IMR-90 (cell line): ENCODE results near the gene LGALS3. TPM values are rescaled to one million over a fixed set of nuclear protein-coding genes. Genes with fewer than 3 reads are reported as not detected.

Source experiments
- ATAC-seq: fragments of 200-7000 bp; cut with Tn5 transposase; 2 replicates; pipeline ENCODE4 v1.9.1; 2020; ENCODE audit warnings: low read depth, mild to moderate bottlenecking, moderate library complexity
- BruUV-seq: library from RNA; stranded (reverse); fragments of 400-500 nt; replicated peaks from 2 replicates; lab custom pipeline; 2021; lab: Mats Ljungman, UMichigan
- CTCF ChIA-PET: fragments of 300-600 bp; formaldehyde crosslinking; extraction: SDS; loops from one replicate; lab custom pipeline; 2021; ENCODE audit warnings: antibody characterized with exemption; lab: Yijun Ruan, JAX
- POLR2A ChIA-PET: fragments of 300-600 bp; sonication (Branson Sonifier 250); formaldehyde crosslinking; loops from one replicate; lab custom pipeline; 2022; ENCODE audit warnings: antibody characterized with exemption; ENCODE audit not compliant: unreplicated experiment; lab: Charles Lee
- DNase-seq: peaks from one replicate; pipeline ENCODE4 v3.0.0; 2013
- H2AFZ ChIP-seq: replicated peaks from 2 replicates; pipeline ENCODE3; 2013; ENCODE audit warnings: low read length, mild to moderate bottlenecking; ENCODE audit not compliant: poor library complexity
- H2AK5ac ChIP-seq: 2 replicates; pipeline ENCODE4 v1.6.1; 2013; ENCODE audit warnings: low read depth, low read length, inconsistent platforms
- H2AK9ac ChIP-seq: replicated peaks from 2 replicates; pipeline ENCODE3; 2013; ENCODE audit warnings: mild to moderate bottlenecking, low read depth, low read length, moderate library complexity; ENCODE audit not compliant: poor library complexity
- H2BK120ac ChIP-seq: 2 replicates; pipeline ENCODE4 v1.6.1; 2013; ENCODE audit warnings: low read depth, low read length, inconsistent platforms
- H2BK15ac ChIP-seq: 3 replicates; pipeline ENCODE4 v1.6.1; 2013; ENCODE audit warnings: low read depth, low read length, inconsistent platforms
- H2BK20ac ChIP-seq: 2 replicates; pipeline ENCODE4 v1.6.1; 2013; ENCODE audit warnings: low read depth, mild to moderate bottlenecking, inconsistent platforms, low read length, moderate library complexity
- H2BK5ac ChIP-seq: 2 replicates; pipeline ENCODE4 v1.6.1; 2013; ENCODE audit warnings: mild to moderate bottlenecking, low read depth, low read length, inconsistent platforms; ENCODE audit not compliant: poor library complexity, severe bottlenecking
- H3K14ac ChIP-seq: replicated peaks from 2 replicates; pipeline ENCODE4 v1.6.1; 2013; ENCODE audit warnings: low read depth, low read length, inconsistent platforms
- H3K18ac ChIP-seq: 2 replicates; pipeline ENCODE4 v1.6.1; 2013; ENCODE audit warnings: low read depth, low read length, control low read depth
- H3K23ac ChIP-seq: 2 replicates; pipeline ENCODE4 v1.6.1; 2013; ENCODE audit warnings: low read depth, low read length, inconsistent platforms
- H3K27ac ChIP-seq: 2 replicates; pipeline ENCODE4 v1.5.1; 2013; ENCODE audit warnings: mild to moderate bottlenecking, control low read depth, low read length; ENCODE audit not compliant: insufficient read depth
- H3K27me3 ChIP-seq: 2 replicates; pipeline ENCODE4 v1.6.1; 2013; ENCODE audit warnings: low read length; ENCODE audit not compliant: control insufficient read depth, insufficient read depth
- H3K36me3 ChIP-seq: 2 replicates; pipeline ENCODE4 v1.6.1; 2013; ENCODE audit warnings: low read length, mixed read lengths; ENCODE audit not compliant: control insufficient read depth, insufficient read depth
- H3K4ac ChIP-seq: 2 replicates; pipeline ENCODE4 v1.6.1; 2013; ENCODE audit warnings: low read depth, low read length, inconsistent platforms
- H3K4me1 ChIP-seq: 2 replicates; pipeline ENCODE4 v1.6.1; 2013; ENCODE audit warnings: low read length, mixed read lengths; ENCODE audit not compliant: control insufficient read depth, insufficient read depth
- H3K4me2 ChIP-seq: 2 replicates; pipeline ENCODE4 v1.6.1; 2013; ENCODE audit warnings: low read depth, mild to moderate bottlenecking, control low read depth, low read length, moderate library complexity
- H3K4me3 ChIP-seq: 2 replicates; pipeline ENCODE4 v1.5.1; 2013; ENCODE audit warnings: low read depth, mild to moderate bottlenecking, control low read depth, low read length, moderate library complexity; ENCODE audit not compliant: insufficient read depth
- H3K56ac ChIP-seq: 2 replicates; pipeline ENCODE4 v1.6.1; 2013; ENCODE audit warnings: low read length, inconsistent platforms; ENCODE audit not compliant: insufficient read depth; ENCODE audit errors: extremely low read depth
- H3K79me1 ChIP-seq, 2 experiments: 2 replicates each; pipeline ENCODE4 v1.6.1; 2013; ENCODE audit warnings: low read length in 2 of 2, inconsistent platforms in 1 of 2, low read depth in 1 of 2
- H3K9ac ChIP-seq: 2 replicates; pipeline ENCODE4 v1.6.1; 2013; ENCODE audit warnings: low read depth, low read length, control low read depth
- H3K9me1 ChIP-seq: 2 replicates; pipeline ENCODE4 v1.6.1; 2013; ENCODE audit warnings: low read length, inconsistent platforms; ENCODE audit not compliant: insufficient read depth
- H3K9me3 ChIP-seq: 2 replicates; pipeline ENCODE4 v1.6.1; 2013; ENCODE audit warnings: low read length; ENCODE audit not compliant: control insufficient read depth, insufficient read depth
- H4K20me1 ChIP-seq: 2 replicates; pipeline ENCODE4 v1.6.1; 2013; ENCODE audit warnings: low read length, inconsistent platforms; ENCODE audit not compliant: insufficient read depth
- H4K5ac ChIP-seq: 2 replicates; pipeline ENCODE4 v1.6.1; 2013; ENCODE audit warnings: mild to moderate bottlenecking, low read depth, low read length, control low read depth
- H4K8ac ChIP-seq, 2 experiments: 2 replicates each; pipeline ENCODE4 v1.6.1; 2013; ENCODE audit warnings: low read depth in 2 of 2, low read length in 2 of 2, control low read depth in 1 of 2, inconsistent platforms in 1 of 2
- H4K91ac ChIP-seq: 2 replicates; pipeline ENCODE4 v1.6.1; 2013; ENCODE audit warnings: low read depth, low read length, inconsistent platforms; ENCODE audit not compliant: insufficient read depth
- CHD1 ChIP-seq: IDR thresholded peaks from 2 replicates; pipeline ENCODE4 v1.6.1; 2012; ENCODE audit warnings: low read depth, low read length, improper control_type of control experiment
- ELK1 ChIP-seq: fragments of 150-350 bp; IDR thresholded peaks from 2 replicates; pipeline ENCODE4 v1.6.1; 2016; ENCODE audit warnings: low read depth, mild to moderate bottlenecking, low read length, moderate library complexity, borderline replicate concordance
- MAZ ChIP-seq: IDR thresholded peaks from 2 replicates; pipeline ENCODE4 v1.6.1; 2012; ENCODE audit warnings: low read depth, mild to moderate bottlenecking, low read length, improper control_type of control experiment, moderate library complexity, borderline replicate concordance
- WGBS, 2 experiments: methylation state at CpG; one replicate each; pipeline versions ENCODE4 v1.1.5 to v1.1.7; 2013; ENCODE audit warnings: missing lambda C conversion rate in 2 of 2; ENCODE audit not compliant: insufficient read length in 1 of 2; ENCODE audit errors: extremely low coverage in 2 of 2; 5-methylcytosine and 5-hydroxymethylcytosine counted together
- dilution Hi-C: fragments of 300-500 bp; cut with HindIII; formaldehyde crosslinking; loops from one replicate; pipeline ENCODE4 v1.14.3; 2018; ENCODE audit warnings: low sequenced_read_pairs; ENCODE audit not compliant: unreplicated experiment
- in situ Hi-C: fragments of 300-500 bp; cut with MboI; formaldehyde crosslinking; loops from 3 replicates; pipeline ENCODE4 v1.14.3; 2019; ENCODE audit warnings: low sequenced_read_pairs, inconsistent platforms, mixed read lengths
- intact Hi-C: fragments of 100-400 bp; cut with micrococcal nuclease; formaldehyde crosslinking; loops from 2 replicates; pipeline ENCODE4 v1.10.0; 2022
- polyA plus RNA-seq, 3 experiments: library from polyadenylated mRNA; depleted of rRNA; stranded (reverse); fragments of >200 nt; gene quantifications; 2 replicates each; pipeline ENCODE4 v1.2.3, GENCODE V29; 2012; ENCODE audit warnings: low replicate concordance in 1 of 3
- total RNA-seq: library from RNA; depleted of rRNA; stranded (reverse); fragments of >200 nt; gene quantifications from 2 replicates; pipeline ENCODE4 v1.2.3, GENCODE V29; 2012

LGALS3 gene
- total and polyA plus RNA-seq, 2 of the 4 experiments (the other 2 are of a cell fraction) = 84.4 to 171 TPM

GRCh38 chr14:55190906-55191202 is 61.8 kb downstream of the LGALS3 start:
- H3K4me3 ChIP-seq = peak overlapping the region; percentile 52
- peak overlapping the region; percentile 8; the same call in 1 of the 2 replicates for H3K27ac ChIP-seq
- H3K56ac ChIP-seq = peak overlapping the region; percentile 68; the same call in 1 of the 2 replicates
- no peak for TF ChIP-seq MAZ
- no peak for TF ChIP-seq ELK1
- no peak for TF ChIP-seq CHD1
- H3K9me3 ChIP-seq = no peaks in the 10 kb centered on the region
- in situ Hi-C loops = no loop called here
- H3K9ac ChIP-seq = peak overlapping the region; percentile 2; the same call in 1 of the 2 replicates
- no peak overlapping the region for H2AK9ac ChIP-seq
- H3K4me2 ChIP-seq = peak overlapping the region; percentile 56
- peak overlapping the region in 1 of 2 experiments; percentile 17; a peak in 1 of 4 replicates for H4K8ac ChIP-seq
- peak overlapping the region; percentile 7 for H2BK5ac ChIP-seq
- dilution Hi-C loops = no loop called here
- no peak overlapping the region for H2BK20ac ChIP-seq
- BruUV-seq = no TSS peak
- no peaks in the 10 kb centered on the region for H4K20me1 ChIP-seq
- H2AK5ac ChIP-seq = no peak overlapping the region
- H4K91ac ChIP-seq = no peak overlapping the region; the same call in 1 of the 2 replicates
- no peak overlapping the region for H3K4ac ChIP-seq
- H3K36me3 ChIP-seq = no peaks in the 10 kb centered on the region
- H2BK120ac ChIP-seq = no peak overlapping the region
- WGBS, 2 experiments = 0% methylated on average over 2 of the region's 8 CpGs; no CpG with 5 or more reads in 1 of the 2 experiments
- H3K14ac ChIP-seq = no peak overlapping the region
- CTCF ChIA-PET = no interaction called here
- POLR2A ChIA-PET = no interaction called here
- no peaks in the 10 kb centered on the region for H3K4me1 ChIP-seq
- intact Hi-C loops = loop anchor here (1.0 kb wide), 1 partner anchor 102 kb away; no protein-coding TSS in a partner anchor
- H3K79me1 ChIP-seq = peaks cover 16 to 34% of the 10 kb centered on the region in 2 experiments
- no peak for DNase-seq
- H3K27me3 ChIP-seq = no peaks in the 10 kb centered on the region
- peak overlapping the region; percentile 53; the same call in 1 of the 2 replicates for H3K23ac ChIP-seq
- H3K18ac ChIP-seq = no peak overlapping the region
- H2BK15ac ChIP-seq = no peak overlapping the region
- H3K9me1 ChIP-seq = no peaks in the 10 kb centered on the region; the same call in 1 of the 2 replicates
- peak overlapping the region; percentile 93 for H2AFZ ChIP-seq
- no peak for ATAC-seq
- H4K5ac ChIP-seq = no peak overlapping the region
